GM21723 (cell line): ENCODE results near the gene GOLGA3.
"Not testable (repeated sequence)": the region's sequence is repeated elsewhere in the genome, so short reads cannot be mapped to it uniquely, and the experiment has no call there.

Experiments
- ATAC-seq: cut with Tn5 transposase; IDR thresholded peaks from one replicate; pipeline ENCODE4 v1.9.1; 2021; ENCODE audit warnings: mild to moderate bottlenecking, moderate library complexity; ENCODE audit not compliant: unreplicated experiment

Gene GOLGA3

DNA sequence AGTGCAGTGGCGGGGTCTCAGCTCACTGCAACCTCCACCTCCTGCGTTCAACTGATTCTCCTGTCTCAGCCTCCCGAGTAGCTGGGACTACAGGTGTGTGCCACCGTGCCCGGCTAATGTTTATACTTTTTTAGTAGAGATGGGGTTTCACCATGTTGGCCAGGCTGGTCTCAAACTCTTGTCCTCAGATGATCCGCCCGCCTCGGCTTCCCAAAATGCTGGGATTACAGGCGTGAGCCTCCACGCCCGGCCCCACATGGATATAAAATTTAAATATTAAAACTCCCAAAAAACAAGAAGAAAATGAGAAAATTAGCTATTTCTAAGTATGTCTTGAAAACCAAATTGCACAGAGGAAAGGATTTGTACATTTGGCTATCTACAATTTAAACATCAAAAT, 16.0 kb upstream of the GOLGA3 start:
- ATAC-seq: not testable (repeated sequence)

DNA sequence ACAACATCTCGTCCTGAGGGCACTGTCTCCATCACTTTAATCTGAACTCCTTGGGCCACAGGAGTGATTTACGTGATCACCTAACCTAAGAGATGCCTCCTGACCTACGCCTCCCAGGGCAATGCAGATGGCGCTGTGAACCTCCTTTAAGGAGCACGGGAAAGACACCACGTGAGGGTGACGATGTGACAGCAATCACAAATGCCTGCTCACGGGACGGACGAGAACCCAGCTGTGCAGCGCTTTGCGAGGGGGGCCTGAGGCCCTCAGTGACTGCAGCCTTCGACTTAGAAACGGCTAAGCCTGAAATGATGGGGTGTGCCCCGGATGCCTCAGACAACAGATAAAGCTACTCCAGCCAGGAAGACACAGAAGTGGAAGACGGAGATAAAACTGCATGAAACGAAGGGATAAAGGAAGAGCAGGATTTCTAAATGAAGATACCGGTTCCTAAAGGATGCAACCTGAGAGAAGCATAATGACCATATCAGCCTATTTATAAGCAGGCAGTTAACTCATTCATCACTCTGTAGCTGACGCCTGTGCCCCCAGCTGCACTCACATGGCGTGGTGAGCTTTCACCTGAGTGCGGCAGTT, 13.9 kb upstream of the GOLGA3 start:
- ATAC-seq: no peak

DNA sequence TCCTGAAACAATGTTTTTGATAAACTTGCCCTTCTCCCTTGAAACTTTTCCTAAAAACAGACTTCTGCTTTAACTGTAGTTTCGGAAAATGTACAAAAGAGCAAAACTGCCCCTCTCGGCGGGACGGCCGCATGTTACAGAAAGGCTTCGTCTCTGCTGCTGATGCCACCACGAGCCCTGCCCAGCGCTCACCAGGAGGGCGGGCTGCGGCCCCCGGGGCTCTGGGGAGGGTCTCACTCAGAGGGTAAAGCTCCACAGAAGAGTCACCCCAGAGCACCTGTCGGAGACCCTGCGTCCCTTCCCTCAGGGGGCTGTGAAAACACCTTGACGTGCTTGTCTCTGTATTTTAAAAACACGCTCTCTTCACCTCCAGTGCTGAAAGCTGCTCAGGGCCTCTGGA, 12.5 kb upstream of the GOLGA3 start:
- ATAC-seq: no peak

- no peak for ATAC-seq
Observed at GRCh38 chr12:132840536-132840935, 11.9 kb upstream of the GOLGA3 start.

DNA sequence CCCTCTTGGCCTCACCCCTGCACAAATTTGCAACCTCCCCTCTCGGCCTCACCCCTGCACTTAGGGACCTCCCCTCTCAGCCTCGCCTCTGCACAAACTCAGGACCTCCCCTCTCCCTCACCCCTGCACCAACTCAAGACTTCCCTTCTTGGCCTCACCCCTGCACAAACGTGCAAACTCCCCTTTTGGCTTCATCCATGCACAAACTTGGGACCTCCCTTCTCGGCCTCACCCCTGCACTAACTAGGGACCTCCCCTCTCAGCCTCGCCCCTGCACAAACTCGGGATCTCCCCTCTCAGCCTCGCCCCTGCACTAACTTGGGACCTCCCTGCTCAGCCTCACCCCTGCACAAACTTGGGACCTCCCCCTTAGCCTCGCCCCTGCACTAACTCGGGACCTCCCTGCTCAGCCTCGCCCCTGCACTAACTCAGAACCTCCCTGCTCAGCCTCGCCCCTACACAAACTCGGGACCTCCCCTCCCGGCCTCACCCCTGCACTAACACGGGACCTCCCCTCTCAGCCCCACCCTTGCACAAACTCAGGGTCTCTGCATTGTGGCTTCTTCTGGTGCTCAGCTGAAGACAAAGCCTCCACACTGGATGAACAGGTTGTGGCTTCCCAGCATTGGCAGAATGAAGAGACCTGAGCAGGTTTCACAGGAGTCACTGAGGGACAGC, 11.0 kb upstream of the GOLGA3 start:
- ATAC-seq: no peak

- no peak for ATAC-seq
Observed at GRCh38 chr12:132838410-132839080, 9.9 kb upstream of the GOLGA3 start.

- ATAC-seq: no peak
Observed at GRCh38 chr12:132837693-132838409, 9.2 kb upstream of the GOLGA3 start.

DNA sequence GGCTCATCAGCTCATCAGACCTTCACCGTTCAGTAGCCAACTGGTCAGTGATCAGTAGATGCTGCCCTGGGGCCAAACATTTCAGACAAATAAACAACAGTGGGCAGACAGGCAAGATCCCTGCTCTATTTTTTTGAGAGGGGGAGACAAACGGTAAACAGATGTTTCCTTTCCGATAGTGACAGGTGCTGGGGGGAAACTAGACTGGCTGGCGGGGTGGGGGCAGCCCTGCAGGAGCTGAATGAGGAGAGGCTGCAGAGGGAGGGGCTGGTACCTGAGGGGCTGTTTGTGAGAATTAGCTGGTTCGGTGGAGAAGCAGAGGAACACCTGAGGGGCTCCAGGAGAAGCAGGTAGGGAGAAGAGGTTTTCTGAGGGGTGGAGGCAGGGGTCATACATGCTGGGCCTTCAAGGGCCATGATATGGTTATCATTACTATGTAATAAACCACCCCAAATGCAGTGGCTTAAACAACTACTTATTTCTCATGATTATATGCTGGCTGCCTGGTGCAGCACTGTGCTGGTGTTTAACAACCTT, 8.2 kb upstream of the GOLGA3 start:
- ATAC-seq: no peak

DNA sequence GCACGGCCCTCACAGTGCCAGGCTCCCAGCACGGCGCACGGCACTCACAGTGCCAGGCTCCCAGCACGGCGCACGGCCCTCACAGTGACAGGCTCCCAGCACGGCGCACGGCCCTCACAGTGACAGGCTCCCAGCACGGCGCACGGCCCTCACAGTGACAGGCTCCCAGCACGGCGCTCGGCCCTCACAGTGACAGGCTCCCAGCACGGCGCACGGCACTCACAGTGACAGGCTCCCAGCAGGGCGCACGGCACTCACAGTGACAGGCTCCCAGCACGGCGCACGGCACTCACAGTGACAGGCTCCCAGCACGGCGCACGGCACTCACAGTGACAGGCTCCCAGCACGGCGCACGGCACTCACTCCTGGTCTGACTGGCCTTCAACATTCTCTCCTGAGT, 7.6 kb upstream of the GOLGA3 start:
- not testable (repeated sequence) for ATAC-seq

DNA sequence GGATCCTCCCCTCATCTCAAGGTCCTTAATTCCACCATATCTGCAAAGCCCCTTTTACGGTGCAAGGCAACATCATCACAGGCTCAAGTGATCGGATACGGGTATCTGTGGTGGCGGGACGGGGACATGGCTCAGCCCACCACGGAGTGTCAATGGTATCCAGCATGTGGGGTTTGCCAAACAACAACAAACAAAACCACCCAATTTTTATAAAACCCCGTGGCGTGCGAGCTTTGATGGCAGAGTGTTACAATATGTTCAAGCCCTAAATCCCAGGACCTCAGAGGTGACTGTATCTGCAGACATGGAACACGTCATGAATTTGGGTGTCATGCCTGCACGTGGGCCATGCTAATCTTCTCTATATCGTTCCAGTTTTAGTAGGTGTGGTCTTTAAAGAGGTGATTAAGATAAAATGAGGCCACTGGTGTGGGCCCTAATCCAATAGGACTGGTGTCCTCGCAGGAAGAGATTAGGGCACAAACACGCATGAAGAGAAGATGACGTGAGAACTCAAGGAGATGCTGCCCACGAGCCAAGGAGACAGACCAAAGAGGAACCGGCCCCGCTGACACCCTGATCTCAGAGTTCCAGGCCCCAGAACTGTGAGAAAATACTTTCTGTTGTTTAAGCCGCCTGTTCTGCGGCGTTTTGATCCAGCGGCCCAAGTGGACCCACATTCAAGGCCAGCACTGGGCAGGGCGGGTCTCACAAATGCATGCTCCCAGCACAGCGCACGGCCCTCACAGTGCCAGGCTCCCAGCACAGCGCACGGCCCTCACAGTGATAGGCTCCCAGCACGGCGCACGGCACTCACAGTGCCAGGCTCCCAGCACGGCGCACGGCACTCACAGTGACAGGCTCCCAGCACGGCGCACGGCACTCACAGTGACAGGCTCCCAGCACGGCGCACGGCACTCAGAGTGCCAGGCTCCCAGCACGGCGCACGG, 6.7 kb upstream of the GOLGA3 start:
- no peak for ATAC-seq

DNA sequence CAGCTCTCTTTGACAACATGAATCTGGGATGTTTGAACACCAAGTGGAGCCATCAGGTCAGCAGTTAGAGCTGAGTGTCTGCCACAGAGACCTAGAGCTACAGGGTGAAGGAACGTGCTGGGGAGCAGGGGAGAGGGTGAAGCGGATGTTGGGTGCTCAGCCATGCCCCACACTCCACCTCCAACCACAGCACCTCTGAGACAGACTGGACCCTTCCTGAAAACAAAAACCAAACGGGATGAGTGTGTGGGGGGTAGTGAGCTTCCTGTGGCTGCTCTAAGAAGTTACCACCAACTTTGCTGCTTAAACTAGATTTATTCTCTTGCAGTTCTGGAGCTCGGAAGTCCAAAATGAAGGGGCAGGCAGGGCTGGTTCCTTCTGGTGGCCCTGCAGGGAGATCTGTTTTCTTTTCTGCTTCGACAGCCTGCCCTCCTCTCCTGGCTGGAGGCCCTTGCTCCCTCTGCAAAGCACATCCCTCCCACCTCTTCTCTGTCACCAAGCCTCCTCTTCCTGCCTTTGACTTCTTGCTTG, 5.6 kb upstream of the GOLGA3 start:
- no peak for ATAC-seq

DNA sequence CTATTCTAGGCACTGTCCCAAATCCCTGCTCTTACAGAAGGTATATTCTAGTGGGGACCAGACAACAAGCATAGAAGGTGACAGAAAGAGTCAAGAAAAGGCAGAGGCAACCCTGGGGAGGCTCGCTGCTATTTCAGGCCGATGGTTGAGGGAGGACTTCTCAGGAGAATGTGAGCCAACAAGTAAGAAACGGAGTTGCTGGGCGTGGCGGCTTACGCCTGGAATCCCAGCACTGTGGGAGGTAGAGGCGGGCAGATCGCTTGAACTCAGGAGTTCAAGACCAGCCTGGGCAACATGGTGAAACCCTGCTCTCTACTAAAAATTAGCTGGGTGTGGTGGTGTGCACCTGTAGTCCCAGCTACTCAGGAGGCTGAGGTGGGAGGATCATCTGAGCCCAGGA, 4.7 kb upstream of the GOLGA3 start:
- no peak for ATAC-seq

DNA sequence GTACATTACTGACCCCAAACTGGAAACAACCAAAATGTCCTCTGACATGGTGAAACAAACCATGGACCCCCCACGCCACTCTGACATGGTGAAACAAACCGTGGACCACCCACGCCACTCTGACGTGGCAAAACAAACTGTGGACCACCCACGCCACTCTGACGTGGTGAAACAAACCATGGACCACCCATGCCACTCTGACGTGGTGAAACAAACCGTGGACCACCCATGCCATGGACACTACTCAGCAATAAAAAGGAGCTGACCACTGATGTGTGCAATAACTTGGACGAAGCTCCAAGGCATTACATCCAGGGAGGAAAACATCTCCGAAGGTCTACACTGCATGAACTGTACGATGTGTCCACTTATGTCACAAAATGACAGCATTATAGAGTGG, 3.1 kb upstream of the GOLGA3 start:
- no peak for ATAC-seq

- peak; percentile 24 for ATAC-seq
Observed at GRCh38 chr12:132827763-132828703, 636 bp downstream of the GOLGA3 start.

GRCh38 chr12:132825861-132826260, 2.8 kb downstream of the GOLGA3 start:
- ATAC-seq: no peak

DNA sequence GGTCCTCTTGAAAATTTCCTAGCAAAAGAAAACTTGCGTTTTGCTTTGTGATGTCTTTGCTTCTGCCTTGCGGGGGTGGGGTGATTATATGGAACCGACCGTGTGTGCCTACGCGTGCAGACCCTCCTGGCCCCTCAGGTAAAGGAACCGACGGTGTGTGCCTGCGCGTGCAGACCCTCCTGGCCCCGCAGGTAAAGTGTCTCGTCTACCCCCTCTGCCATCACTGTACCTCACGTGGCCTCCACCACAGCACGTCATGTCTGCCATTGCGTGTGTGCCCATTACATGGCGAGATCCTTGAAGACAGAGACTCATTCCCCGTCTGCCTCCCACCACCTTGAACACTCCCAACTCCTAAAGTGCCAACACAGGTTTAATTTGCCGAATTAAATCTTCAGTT, 3.6 kb downstream of the GOLGA3 start:
- no peak for ATAC-seq

GRCh38 chr12:132824053-132824452, 4.6 kb downstream of the GOLGA3 start:
- no peak for ATAC-seq

DNA sequence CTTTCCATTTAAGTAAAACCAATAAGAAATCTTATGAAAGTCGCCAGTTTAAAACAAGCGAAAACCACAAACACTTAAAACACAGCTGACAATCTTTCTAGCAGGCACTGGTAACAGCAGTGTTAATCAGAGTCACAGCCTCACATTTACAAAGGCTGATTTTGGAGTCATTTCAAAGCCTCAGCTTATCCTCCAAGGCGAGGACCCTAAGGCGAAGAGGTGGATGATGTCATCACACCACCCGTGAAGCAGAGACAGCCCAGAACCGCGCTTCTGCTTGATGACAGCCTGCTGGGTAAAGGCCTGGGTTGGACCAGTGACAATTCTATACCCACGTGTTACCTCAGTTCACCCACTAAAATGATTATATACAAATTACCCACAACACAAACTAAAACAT, 10.1 kb downstream of the GOLGA3 start:
- ATAC-seq: no peak

- no peak for ATAC-seq
Observed at GRCh38 chr12:132814232-132814631, 14.4 kb downstream of the GOLGA3 start.
